Activated effector memory CD4-positive, alpha-beta T cell treated with anti-CD3 and anti-CD28 coated beads, Interleukin-2, amount 50 U/mL, for 16 hours (primary cell): ENCODE results near the gene PCNX3.

Source experiments
- DNase-seq: peaks from one replicate; pipeline ENCODE4 v3.0.0-alpha.2; 2020

PCNX3 gene

GRCh38 chr11:65615229-65615949 lies at the start of gene PCNX3:
PCNX3 (plus strand) TSS chr11:65615776; CDS start chr11:65616312, 536 bp downstream.
- peak; percentile 100 for DNase-seq

GRCh38 chr11:65569164-65569972 lies 46.2 kb upstream of the PCNX3 start:
- DNase-seq = no peak

DNA sequence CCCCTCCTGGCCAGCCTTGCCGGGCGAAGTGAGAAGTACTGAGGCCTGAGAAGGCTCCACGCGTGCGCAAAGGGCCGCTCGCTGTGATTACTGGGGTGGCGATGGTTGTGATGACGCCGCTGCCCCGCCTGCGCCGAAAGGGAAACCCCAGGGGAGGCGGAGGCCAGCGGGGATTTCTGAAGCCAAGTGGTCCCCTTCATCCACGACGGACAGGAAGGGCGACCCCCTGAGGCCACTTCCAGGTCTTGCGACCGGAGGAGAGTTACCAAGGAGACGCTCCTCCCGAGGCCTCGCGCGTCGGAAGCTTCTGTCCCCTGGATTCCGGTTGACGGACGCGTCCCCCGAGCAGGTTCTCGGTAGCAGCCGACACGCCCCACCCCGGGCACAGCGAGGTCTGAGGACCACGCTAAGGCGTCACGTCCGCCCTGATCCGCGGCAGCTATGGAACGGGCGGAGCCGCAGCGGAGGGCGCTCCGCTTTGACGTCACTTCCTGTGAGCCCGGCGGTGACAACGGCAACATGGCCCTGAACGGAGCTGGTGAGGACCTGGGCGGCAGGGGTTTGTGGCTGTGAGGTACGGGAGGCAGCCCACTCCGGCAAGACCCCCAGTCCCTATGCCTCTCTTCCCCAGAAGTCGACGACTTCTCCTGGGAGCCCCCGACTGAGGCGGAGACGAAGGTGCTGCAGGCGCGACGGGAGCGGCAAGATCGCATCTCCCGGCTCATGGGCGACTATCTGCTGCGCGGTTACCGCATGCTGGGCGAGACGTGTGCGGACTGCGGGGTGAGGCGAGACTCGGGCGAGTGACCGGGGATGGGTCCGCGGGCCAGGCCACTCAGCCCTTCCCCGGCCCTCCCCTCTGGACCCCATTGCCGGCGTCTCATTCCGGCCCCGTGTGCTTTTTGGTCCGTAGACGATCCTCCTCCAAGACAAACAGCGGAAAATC lies 45.3 kb upstream of the PCNX3 start, which contains the start of gene ZNRD2:
TSS of gene ZNRD2 (plus strand) at position 505 of the 946 bp plus-strand sequence. CDS start at position 520, 15 bp downstream.
- DNase-seq = peak; percentile 100

GRCh38 chr11:65571420-65571819 lies 44.2 kb upstream of the PCNX3 start:
- DNase-seq = no peak

- no peak for DNase-seq
These were observed 43.6 kb upstream of the PCNX3 start for GRCh38 chr11:65571940-65572339.

DNA sequence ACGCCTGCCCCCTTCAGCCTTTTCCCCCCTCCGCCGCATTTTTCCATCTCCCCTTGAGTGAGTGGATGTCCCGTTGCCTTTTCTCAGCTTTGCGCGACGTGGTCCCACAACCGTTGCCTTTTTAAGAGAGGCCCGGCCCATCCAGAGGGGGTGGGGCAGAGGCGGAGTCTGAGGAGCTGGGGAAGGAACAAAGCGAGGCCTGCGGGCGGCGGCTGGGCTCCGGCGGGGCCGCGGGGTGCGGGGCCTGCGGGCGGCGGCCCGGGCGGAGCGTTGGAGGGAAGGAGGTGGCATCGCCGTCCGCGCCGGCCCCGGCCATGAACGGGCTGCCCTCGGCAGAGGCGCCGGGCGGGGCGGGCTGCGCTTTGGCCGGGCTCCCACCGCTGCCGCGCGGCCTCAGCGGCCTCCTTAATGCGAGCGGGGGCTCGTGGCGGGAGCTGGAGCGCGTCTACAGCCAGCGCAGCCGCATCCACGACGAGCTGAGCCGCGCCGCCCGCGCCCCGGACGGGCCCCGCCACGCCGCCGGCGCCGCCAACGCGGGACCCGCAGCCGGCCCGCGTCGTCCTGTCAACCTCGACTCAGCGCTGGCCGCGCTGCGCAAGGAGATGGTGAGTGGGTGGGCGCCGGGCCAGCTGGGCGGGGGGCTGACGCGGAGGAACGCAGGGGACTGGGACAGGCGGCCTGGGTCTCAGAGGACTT lies 43.1 kb upstream of the PCNX3 start, which contains the start of gene FAM89B:
TSS of gene FAM89B (plus strand) at position 183 of the 696 bp plus-strand sequence. CDS start at position 315, 132 bp downstream.
- DNase-seq = peak; percentile 96

DNA sequence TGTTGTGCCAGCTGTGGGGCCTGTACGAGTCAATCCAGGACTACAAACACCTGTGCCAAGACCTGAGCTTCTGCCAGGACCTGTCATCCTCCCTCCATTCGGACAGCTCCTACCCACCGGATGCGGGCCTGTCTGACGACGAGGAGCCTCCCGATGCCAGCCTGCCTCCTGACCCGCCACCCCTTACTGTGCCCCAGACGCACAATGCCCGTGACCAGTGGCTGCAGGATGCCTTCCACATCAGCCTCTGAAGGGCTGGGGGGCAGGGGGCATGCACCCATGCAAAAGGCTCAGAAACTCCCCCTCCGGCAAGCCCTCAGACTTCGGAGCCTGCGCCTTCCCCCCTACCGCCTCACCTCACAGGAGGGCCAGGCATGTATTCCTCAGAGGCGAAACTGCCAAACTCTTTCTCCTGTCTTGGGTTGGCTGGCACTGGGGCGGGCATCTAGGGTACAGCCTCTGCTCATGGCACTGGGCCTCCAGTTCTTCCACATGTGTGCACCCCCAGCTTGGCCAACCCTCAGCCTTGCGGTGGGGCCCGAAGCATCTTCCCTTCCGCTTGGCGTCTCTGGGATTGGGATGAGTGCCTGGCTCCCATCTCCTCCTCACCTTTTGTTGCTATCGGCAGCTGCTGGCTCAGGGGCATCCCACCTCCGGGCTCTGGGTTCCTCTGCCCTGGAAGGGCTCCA lies 42.0 kb upstream of the PCNX3 start:
- DNase-seq = peak; percentile 71

- DNase-seq = peak; percentile 95
These were observed 41.3 kb upstream of the PCNX3 start for GRCh38 chr11:65574109-65574810.

GRCh38 chr11:65574811-65575567 lies 40.6 kb upstream of the PCNX3 start:
- no peak for DNase-seq

GRCh38 chr11:65575568-65576231 lies 39.9 kb upstream of the PCNX3 start, which contains the start of gene EHBP1L1:
EHBP1L1 (plus strand) TSS chr11:65576053; CDS start chr11:65576303, 250 bp downstream.
- peak; percentile 92 for DNase-seq

GRCh38 chr11:65576232-65576866 lies 39.2 kb upstream of the PCNX3 start:
- no peak for DNase-seq

- peak; percentile 78 for DNase-seq
These were observed 38.5 kb upstream of the PCNX3 start for GRCh38 chr11:65576867-65577755.

- no peak for DNase-seq
These were observed 37.8 kb upstream of the PCNX3 start for GRCh38 chr11:65577756-65578109.

GRCh38 chr11:65578134-65578533 lies 37.4 kb upstream of the PCNX3 start:
- no peak for DNase-seq

GRCh38 chr11:65578667-65579066 lies 36.9 kb upstream of the PCNX3 start:
- no peak for DNase-seq

DNA sequence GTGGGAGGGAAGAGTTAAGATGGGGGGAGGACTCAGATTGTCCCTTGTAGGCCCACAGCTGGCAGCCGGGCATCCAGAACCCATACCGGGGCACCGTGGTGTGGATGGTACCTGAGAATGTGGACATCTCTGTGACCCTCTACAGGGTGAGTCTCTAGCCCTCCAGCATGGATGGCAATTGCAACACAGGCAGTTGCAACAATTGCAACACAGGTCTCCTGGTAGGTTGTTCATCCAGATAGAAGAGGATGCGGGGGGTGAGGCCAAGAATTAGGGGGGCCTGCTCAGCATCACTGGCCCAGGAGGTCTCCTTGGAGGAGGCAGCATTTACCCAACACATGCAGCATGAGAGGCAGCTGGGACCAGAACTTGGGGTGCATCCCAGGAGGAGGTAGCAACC lies 36.3 kb upstream of the PCNX3 start:
- DNase-seq = no peak

- DNase-seq = no peak
These were observed 35.4 kb upstream of the PCNX3 start for GRCh38 chr11:65580031-65580692.
